WTC11 (cell line): ENCODE measurements around the gene GLRX. TPM values are rescaled to one million over a fixed set of nuclear protein-coding genes. Genes with fewer than 3 reads are reported as not detected.

Experiments
- ATAC-seq: fragments of 200-7000 bp; cut with Tn5 transposase; 2 replicates; pipeline ENCODE4 v1.10.0; 2021; ENCODE audit warnings: mild to moderate bottlenecking, moderate library complexity
- CTCF ChIA-PET: fragments of 300-600 bp; sonication (Branson Sonifier 250); formaldehyde crosslinking; loops from one replicate; lab custom pipeline; 2021; ENCODE audit warnings: antibody characterized with exemption; lab: Charles Lee
- POLR2A ChIA-PET: fragments of 350-600 bp; sonication (Branson Sonifier 250); formaldehyde crosslinking; loops from one replicate; lab custom pipeline; 2021; ENCODE audit warnings: antibody characterized with exemption; lab: Charles Lee
- DNase-seq: peaks from one replicate; pipeline ENCODE4 v3.0.0; 2021; ENCODE audit warnings: low spot score
- H3K27ac Mint-ChIP-seq: 2 replicates; pipeline ENCODE4 v1.8.0; 2021; ENCODE audit warnings: mixed read lengths
- H3K27me3 Mint-ChIP-seq: 2 replicates; pipeline ENCODE4 v1.8.0; 2021; ENCODE audit warnings: low read depth, mild to moderate bottlenecking, moderate library complexity, mixed read lengths
- H3K36me3 Mint-ChIP-seq: 2 replicates; pipeline ENCODE4 v1.8.0; 2021; ENCODE audit warnings: mixed read lengths
- H3K4me1 Mint-ChIP-seq: 2 replicates; pipeline ENCODE4 v1.8.0; 2022; ENCODE audit warnings: mixed read lengths
- H3K4me3 Mint-ChIP-seq: 2 replicates; pipeline ENCODE4 v1.8.0; 2021; ENCODE audit warnings: mild to moderate bottlenecking, moderate library complexity, mixed read lengths
- H3K9me3 Mint-ChIP-seq: 2 replicates; pipeline ENCODE4 v1.8.0; 2021; ENCODE audit warnings: mixed read lengths
- ATF1 ChIP-seq: sonication (generic); formaldehyde crosslinking; IDR thresholded peaks from 2 replicates; pipeline ENCODE4 v1.8.1; 2023; ENCODE audit warnings: mild to moderate bottlenecking, moderate library complexity, missing genetic modification reagents
- CREM ChIP-seq: sonication (generic); formaldehyde crosslinking; IDR thresholded peaks from 2 replicates; pipeline ENCODE4 v1.8.1; 2022; ENCODE audit warnings: mild to moderate bottlenecking, missing genetic modification reagents, moderate library complexity
- E2F4 ChIP-seq: sonication (generic); formaldehyde crosslinking; IDR thresholded peaks from 2 replicates; pipeline ENCODE4 v1.8.1; 2022; ENCODE audit warnings: low read depth, mild to moderate bottlenecking, moderate library complexity, missing genetic modification reagents, borderline replicate concordance
- GABPB1 ChIP-seq: sonication (generic); formaldehyde crosslinking; IDR thresholded peaks from 2 replicates; pipeline ENCODE4 v1.8.1; 2023; ENCODE audit warnings: mild to moderate bottlenecking, missing genetic modification reagents
- HMGA2 ChIP-seq: fragments of 250-450 bp; sonication (Bioruptor Pico); IDR thresholded peaks from 2 replicates; pipeline ENCODE4 v1.4.0; 2021; ENCODE audit warnings: mild to moderate bottlenecking, moderate library complexity
- NFATC4 ChIP-seq: fragments of 250-450 bp; sonication (Bioruptor Pico); IDR thresholded peaks from 2 replicates; pipeline ENCODE4 v1.9.0; 2021; ENCODE audit warnings: mild to moderate bottlenecking
- TP53 ChIP-seq: sonication (generic); formaldehyde crosslinking; IDR thresholded peaks from 2 replicates; pipeline ENCODE4 v1.8.1; 2023; ENCODE audit warnings: mild to moderate bottlenecking, missing genetic modification reagents
- ZNF138 ChIP-seq: sonication (generic); formaldehyde crosslinking; conservative IDR thresholded peaks from 2 replicates; pipeline ENCODE4 v1.8.1; 2022; ENCODE audit warnings: mild to moderate bottlenecking, moderate library complexity, missing genetic modification reagents
- ZNF232 ChIP-seq: sonication (generic); formaldehyde crosslinking; IDR thresholded peaks from 2 replicates; pipeline ENCODE4 v1.8.0; 2022; ENCODE audit warnings: mild to moderate bottlenecking, missing genetic modification reagents
- total RNA-seq: library from RNA; stranded (reverse); gene quantifications from 3 replicates; pipeline ENCODE4 v1.2.3, GENCODE V29; 2021
- TF ChIP-seq, protein P1 (sequence below): sonication (generic); formaldehyde crosslinking; IDR thresholded peaks from 2 replicates; pipeline ENCODE4 v1.8.0; 2022; ENCODE audit warnings: mild to moderate bottlenecking, missing genetic modification reagents
- TF ChIP-seq, protein P2 (sequence below): sonication (generic); formaldehyde crosslinking; conservative IDR thresholded peaks from 2 replicates; pipeline ENCODE4 v1.8.1; 2022; ENCODE audit warnings: mild to moderate bottlenecking, missing genetic modification reagents

The GLRX gene
- total RNA-seq, 1 experiment from 2014 or later = 15.9 TPM

- POLR2A ChIA-PET = no interaction called here
- Mint-ChIP-seq H3K4me1 (peaks cover 31% of the 10 kb centered on the region), H3K36me3 (no peaks in the 10 kb centered on the region), H3K27me3 (peaks cover 8% of the 10 kb centered on the region), H3K4me3 (no peak overlapping the region), H3K9me3 (no peaks in the 10 kb centered on the region), H3K27ac (no peak overlapping the region)
- TF ChIP-seq ZNF138 (CRISPR knock-in tag) (no peak), E2F4 (CRISPR knock-in tag) (no peak), TP53 (CRISPR knock-in tag) (no peak), ATF1 (CRISPR knock-in tag) (no peak), HMGA2 (no peak), NFATC4 (no peak), ZNF232 (CRISPR knock-in tag) (no peak), CREM (no peak)
- TF ChIP-seq, protein P1, sequence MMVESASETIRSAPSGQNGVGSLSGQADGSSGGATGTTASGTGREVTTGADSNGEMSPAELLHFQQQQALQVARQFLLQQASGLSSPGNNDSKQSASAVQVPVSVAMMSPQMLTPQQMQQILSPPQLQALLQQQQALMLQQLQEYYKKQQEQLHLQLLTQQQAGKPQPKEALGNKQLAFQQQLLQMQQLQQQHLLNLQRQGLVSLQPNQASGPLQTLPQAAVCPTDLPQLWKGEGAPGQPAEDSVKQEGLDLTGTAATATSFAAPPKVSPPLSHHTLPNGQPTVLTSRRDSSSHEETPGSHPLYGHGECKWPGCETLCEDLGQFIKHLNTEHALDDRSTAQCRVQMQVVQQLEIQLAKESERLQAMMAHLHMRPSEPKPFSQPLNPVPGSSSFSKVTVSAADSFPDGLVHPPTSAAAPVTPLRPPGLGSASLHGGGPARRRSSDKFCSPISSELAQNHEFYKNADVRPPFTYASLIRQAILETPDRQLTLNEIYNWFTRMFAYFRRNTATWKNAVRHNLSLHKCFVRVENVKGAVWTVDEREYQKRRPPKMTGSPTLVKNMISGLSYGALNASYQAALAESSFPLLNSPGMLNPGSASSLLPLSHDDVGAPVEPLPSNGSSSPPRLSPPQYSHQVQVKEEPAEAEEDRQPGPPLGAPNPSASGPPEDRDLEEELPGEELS (CRISPR knock-in tag) = no peak
- ATAC-seq (no peak), DNase-seq (no peak)
- CTCF ChIA-PET = interaction anchor here (1.1 kb wide), 1 partner anchor 11 kb away, joined by 3 read pairs; no protein-coding TSS in a partner anchor
These were observed 39.5 kb upstream of the GLRX start for GRCh38 chr5:95861864-95862561.

GRCh38 chr5:95861221-95861863 lies 38.8 kb upstream of the GLRX start:
- H3K4me3 Mint-ChIP-seq = no peak overlapping the region
- CTCF ChIA-PET = interaction anchor here (1.1 kb wide), 1 partner anchor 11 kb away, joined by 3 read pairs; no protein-coding TSS in a partner anchor
- no peaks in the 10 kb centered on the region for H3K9me3 Mint-ChIP-seq
- H3K36me3 Mint-ChIP-seq = no peaks in the 10 kb centered on the region
- peaks cover 8% of the 10 kb centered on the region for H3K27me3 Mint-ChIP-seq
- no peak overlapping the region for H3K27ac Mint-ChIP-seq
- TF ChIP-seq GABPB1 (CRISPR knock-in tag) = peak; percentile 54; the same call in 1 of the 2 replicates
- TF ChIP-seq, protein P2, sequence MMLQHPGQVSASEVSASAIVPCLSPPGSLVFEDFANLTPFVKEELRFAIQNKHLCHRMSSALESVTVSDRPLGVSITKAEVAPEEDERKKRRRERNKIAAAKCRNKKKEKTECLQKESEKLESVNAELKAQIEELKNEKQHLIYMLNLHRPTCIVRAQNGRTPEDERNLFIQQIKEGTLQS (CRISPR knock-in tag) = no peak
- POLR2A ChIA-PET = no interaction called here
- DNase-seq (no peak), ATAC-seq (no peak)
- H3K4me1 Mint-ChIP-seq = peaks cover 31% of the 10 kb centered on the region

- no peak for TF ChIP-seq E2F4 (CRISPR knock-in tag)
- Mint-ChIP-seq H3K4me3 (no peak overlapping the region), H3K27me3 (peaks cover 8% of the 10 kb centered on the region), H3K9me3 (no peaks in the 10 kb centered on the region), H3K36me3 (no peaks in the 10 kb centered on the region), H3K27ac (no peak overlapping the region), H3K4me1 (peaks cover 31% of the 10 kb centered on the region)
- ATAC-seq (no peak), DNase-seq (no peak)
- CTCF ChIA-PET = interaction anchor here (1.1 to 2.0 kb wide), 2 partner anchors 9 to 477 kb away, joined by 3 to 9 read pairs; no protein-coding TSS in a partner anchor
- POLR2A ChIA-PET = no interaction called here
These were observed 37.1 kb upstream of the GLRX start for GRCh38 chr5:95859661-95860060.
